Chondrocyte (in vitro differentiated cells): ENCODE results near the gene ZNF718. TPM values are rescaled to one million over a fixed set of nuclear protein-coding genes. Genes with fewer than 3 reads are reported as not detected.

Experiments used
- DNase-seq: peaks from one replicate; pipeline ENCODE4 v3.0.0; 2021; ENCODE audit warnings: mixed read lengths, low spot score
- H3K27ac Mint-ChIP-seq: one replicate; pipeline ENCODE4 v1.8.0; 2021; ENCODE audit warnings: mild to moderate bottlenecking, moderate library complexity, mixed read lengths; ENCODE audit not compliant: unreplicated experiment
- H3K27me3 Mint-ChIP-seq: 2 replicates; pipeline ENCODE4 v1.8.0; 2021; ENCODE audit warnings: low read depth, mixed read lengths
- H3K36me3 Mint-ChIP-seq: 2 replicates; pipeline ENCODE4 v1.8.0; 2021; ENCODE audit warnings: low read depth, mixed read lengths
- H3K4me1 Mint-ChIP-seq: 2 replicates; pipeline ENCODE4 v1.8.0; 2021; ENCODE audit warnings: low read depth, mild to moderate bottlenecking, mixed read lengths
- H3K4me3 Mint-ChIP-seq: one replicate; pipeline ENCODE4 v1.8.0; 2021; ENCODE audit warnings: mild to moderate bottlenecking, moderate library complexity, mixed read lengths; ENCODE audit not compliant: unreplicated experiment
- H3K9me3 Mint-ChIP-seq: 2 replicates; pipeline ENCODE4 v1.8.0; 2021; ENCODE audit warnings: low read depth, mixed read lengths
- total RNA-seq: library from RNA; stranded (reverse); gene quantifications from 3 replicates; pipeline ENCODE4 v1.2.1, GENCODE V29; 2021
- TF ChIP-seq, protein P1 (sequence below): fragments of 200-600 bp; sonication (generic); IDR thresholded peaks from 2 replicates; pipeline ENCODE4 v1.5.0; 2021; ENCODE audit warnings: antibody characterized with exemption, mild to moderate bottlenecking, moderate library complexity

ZNF718 gene
- total RNA-seq, 1 donor from 2014 or later: 3.2 TPM

DNA sequence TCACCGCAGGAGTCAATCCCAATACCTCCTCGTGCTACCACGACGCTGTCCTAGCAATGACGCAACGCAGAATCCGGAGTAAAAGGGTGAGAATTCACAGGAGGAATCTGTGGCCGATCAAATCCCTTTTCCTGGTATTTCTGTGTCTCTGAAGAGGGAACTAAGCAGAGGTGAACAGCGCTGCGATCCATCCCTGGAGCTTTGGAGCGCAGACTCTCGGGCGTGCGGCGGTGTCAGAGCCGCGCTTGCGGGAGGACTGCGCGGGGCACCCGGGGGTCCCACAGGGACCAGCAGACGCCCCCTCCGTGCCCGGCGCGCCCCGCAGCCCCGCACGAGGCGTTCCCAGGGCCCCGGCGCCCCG, 17.2 kb upstream of the ZNF718 start:
- H3K4me3 Mint-ChIP-seq: no peak overlapping the region
- no peaks in the 10 kb centered on the region for H3K4me1 Mint-ChIP-seq
- H3K27me3 Mint-ChIP-seq: no peaks in the 10 kb centered on the region
- H3K36me3 Mint-ChIP-seq: peaks cover 3% of the 10 kb centered on the region
- TF ChIP-seq, protein P1, sequence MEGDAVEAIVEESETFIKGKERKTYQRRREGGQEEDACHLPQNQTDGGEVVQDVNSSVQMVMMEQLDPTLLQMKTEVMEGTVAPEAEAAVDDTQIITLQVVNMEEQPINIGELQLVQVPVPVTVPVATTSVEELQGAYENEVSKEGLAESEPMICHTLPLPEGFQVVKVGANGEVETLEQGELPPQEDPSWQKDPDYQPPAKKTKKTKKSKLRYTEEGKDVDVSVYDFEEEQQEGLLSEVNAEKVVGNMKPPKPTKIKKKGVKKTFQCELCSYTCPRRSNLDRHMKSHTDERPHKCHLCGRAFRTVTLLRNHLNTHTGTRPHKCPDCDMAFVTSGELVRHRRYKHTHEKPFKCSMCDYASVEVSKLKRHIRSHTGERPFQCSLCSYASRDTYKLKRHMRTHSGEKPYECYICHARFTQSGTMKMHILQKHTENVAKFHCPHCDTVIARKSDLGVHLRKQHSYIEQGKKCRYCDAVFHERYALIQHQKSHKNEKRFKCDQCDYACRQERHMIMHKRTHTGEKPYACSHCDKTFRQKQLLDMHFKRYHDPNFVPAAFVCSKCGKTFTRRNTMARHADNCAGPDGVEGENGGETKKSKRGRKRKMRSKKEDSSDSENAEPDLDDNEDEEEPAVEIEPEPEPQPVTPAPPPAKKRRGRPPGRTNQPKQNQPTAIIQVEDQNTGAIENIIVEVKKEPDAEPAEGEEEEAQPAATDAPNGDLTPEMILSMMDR: no peak
- H3K9me3 Mint-ChIP-seq: peaks cover 59% of the 10 kb centered on the region
- no peak for DNase-seq
- H3K27ac Mint-ChIP-seq: no peak overlapping the region

DNA sequence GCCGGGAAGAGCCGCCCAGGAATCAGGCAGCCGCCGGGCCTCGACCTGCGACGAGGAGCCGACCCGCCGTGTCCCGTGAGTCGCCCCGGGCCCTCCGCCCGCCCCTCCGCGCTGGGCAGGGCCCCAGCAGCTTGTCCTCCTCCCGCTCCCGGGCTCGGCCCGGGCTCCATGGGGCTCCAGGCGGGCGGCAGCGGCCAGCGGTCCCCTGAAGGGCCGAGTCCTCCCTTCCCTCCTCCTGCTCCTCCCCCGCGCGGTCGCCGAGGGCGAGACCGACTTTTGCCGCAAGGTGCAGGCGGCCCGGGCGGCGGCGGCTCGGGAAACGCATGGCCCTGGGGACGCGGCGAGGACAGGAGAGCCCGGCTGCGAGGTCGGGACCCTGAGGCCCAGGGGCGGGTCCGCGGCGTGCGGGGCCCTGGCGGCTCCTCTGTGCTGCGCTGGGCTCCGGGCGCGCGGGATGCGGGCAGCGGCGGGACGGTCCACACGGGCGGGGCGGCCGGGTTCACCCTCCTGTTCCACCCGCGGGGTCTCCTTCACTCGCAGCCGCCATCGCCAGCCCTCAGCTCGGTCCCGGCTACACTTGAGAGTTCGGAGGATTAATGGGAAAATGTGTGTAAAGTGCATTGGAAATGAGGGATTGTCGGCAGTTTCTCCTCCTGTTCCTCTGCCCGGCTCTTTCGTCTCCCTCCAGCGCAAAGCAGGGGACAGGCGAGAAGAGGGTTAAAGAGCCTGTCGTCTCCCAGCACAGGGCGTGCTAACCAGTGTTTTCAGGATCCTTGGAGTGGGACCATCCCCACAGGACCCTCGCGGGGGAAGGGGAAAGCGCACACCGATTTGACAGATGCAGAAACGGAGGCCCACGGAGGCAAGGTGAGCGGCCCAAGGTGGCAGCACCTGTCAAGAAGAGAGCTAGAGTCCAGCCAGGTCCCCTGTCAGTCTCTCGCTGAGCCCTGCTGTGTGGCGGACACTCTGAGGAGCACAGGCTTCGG, 16.6 kb upstream of the ZNF718 start:
- no peaks in the 10 kb centered on the region for H3K27me3 Mint-ChIP-seq
- no peak for DNase-seq
- peaks cover 54% of the 10 kb centered on the region for H3K9me3 Mint-ChIP-seq
- TF ChIP-seq, protein P1: no peak
- H3K4me1 Mint-ChIP-seq: no peaks in the 10 kb centered on the region
- H3K36me3 Mint-ChIP-seq: peaks cover 3% of the 10 kb centered on the region
- H3K27ac Mint-ChIP-seq: no peak overlapping the region
- no peak overlapping the region for H3K4me3 Mint-ChIP-seq

DNA sequence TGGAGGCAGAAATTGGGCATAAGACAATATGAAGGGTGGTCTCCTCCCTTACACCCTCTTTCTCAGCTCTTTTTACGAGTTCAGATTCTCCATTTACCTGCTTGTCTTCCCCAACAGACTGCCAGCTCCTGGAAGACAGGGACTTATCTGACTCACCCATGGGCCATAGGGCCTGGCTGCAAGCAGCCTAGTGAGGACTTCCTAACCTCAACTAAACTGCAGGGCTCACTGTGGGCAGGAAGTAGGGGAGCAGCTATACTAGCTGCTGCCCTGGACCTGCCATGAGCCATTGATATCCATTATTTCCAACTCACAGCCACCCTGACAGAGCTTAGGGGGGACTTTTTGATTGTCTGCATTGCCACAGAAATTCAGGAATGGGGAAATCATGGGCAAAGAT, 11.5 kb upstream of the ZNF718 start:
- Mint-ChIP-seq H3K4me3 (no peak overlapping the region), H3K9me3 (peaks cover 37% of the 10 kb centered on the region), H3K4me1 (no peaks in the 10 kb centered on the region), H3K27ac (no peak overlapping the region), H3K27me3 (no peaks in the 10 kb centered on the region), H3K36me3 (peaks cover 3% of the 10 kb centered on the region)
- DNase-seq: no peak
- TF ChIP-seq, protein P1: no peak

DNA sequence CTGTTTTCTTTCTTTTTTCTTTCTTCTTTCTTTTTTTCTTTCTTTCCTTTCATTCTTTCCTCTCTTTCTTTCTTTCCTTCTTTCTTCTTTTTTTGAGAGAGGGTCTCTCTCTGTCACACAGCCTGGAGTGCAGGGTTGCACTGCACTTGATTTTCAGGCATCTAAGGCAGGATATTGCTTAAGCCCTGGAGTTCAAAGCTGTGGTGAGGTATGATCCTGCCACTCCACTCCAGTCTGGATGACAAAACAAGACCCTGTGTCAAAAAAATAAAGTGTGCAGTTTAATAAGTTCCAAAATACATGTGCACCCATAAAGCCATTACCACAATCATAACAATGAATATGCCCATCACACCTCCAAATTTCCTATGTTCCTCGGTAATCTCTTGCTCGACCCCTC, 10.6 kb upstream of the ZNF718 start:
- no peak for DNase-seq
- no peak overlapping the region for H3K27ac Mint-ChIP-seq
- TF ChIP-seq, protein P1: no peak

DNA sequence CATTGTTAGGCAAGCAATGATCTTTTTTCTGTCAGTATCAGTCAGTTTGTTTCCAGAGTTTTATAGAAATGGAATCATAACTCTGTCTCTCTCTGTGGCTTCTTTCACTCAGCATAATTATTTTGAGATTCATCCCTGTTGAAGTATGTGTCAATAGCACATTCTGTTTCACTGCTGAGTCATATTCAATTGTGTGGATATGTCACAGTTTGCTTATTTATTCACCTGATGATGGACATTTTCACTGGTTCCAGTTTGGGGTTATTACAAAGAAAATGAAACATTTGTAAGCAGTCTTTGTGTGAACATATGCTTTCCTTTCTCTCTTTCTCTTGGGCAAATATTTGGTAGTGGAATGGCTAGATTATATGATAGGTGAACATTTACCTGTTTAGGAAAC, 10.2 kb upstream of the ZNF718 start:
- TF ChIP-seq, protein P1: no peak
- no peak overlapping the region for H3K27ac Mint-ChIP-seq

More for the DNA sequence above, 10.6 kb upstream of the ZNF718 start:
- Mint-ChIP-seq H3K36me3 (peaks cover 3% of the 10 kb centered on the region), H3K4me3 (no peak overlapping the region), H3K9me3 (peaks cover 29% of the 10 kb centered on the region), H3K4me1 (no peaks in the 10 kb centered on the region), H3K27me3 (no peaks in the 10 kb centered on the region)

More for the DNA sequence above, 10.2 kb upstream of the ZNF718 start:
- Mint-ChIP-seq H3K36me3 (peaks cover 3% of the 10 kb centered on the region), H3K4me1 (no peaks in the 10 kb centered on the region), H3K9me3 (peaks cover 25% of the 10 kb centered on the region), H3K27me3 (no peaks in the 10 kb centered on the region), H3K4me3 (no peak overlapping the region)
- no peak for DNase-seq
